ENCODE results near the gene SMC3.

The SMC3 gene

DNA sequence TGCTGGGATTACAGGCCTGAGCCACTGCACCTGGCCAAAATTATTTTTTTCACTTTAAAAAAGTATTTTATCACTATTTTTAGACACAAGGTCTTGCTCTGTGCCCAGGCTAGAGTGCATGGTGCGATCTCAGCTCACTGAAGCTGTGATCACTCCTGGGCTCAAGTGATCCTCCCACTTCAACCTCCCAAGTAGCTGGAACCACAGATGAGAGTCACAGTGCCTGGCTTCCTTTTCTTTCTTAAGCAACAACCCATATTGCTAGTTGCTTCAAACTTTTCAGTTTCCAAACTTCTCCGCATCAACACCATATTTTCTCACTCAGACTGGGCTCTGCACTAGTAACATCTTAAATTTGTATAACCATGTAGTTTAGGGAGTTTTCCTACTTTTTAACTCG, 9.5 kb upstream of the SMC3 start:
- ATAC-seq, result no peak
- TF ChIP-seq, protein P1, sequence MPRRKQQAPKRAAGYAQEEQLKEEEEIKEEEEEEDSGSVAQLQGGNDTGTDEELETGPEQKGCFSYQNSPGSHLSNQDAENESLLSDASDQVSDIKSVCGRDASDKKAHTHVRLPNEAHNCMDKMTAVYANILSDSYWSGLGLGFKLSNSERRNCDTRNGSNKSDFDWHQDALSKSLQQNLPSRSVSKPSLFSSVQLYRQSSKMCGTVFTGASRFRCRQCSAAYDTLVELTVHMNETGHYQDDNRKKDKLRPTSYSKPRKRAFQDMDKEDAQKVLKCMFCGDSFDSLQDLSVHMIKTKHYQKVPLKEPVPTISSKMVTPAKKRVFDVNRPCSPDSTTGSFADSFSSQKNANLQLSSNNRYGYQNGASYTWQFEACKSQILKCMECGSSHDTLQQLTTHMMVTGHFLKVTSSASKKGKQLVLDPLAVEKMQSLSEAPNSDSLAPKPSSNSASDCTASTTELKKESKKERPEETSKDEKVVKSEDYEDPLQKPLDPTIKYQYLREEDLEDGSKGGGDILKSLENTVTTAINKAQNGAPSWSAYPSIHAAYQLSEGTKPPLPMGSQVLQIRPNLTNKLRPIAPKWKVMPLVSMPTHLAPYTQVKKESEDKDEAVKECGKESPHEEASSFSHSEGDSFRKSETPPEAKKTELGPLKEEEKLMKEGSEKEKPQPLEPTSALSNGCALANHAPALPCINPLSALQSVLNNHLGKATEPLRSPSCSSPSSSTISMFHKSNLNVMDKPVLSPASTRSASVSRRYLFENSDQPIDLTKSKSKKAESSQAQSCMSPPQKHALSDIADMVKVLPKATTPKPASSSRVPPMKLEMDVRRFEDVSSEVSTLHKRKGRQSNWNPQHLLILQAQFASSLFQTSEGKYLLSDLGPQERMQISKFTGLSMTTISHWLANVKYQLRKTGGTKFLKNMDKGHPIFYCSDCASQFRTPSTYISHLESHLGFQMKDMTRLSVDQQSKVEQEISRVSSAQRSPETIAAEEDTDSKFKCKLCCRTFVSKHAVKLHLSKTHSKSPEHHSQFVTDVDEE (CRISPR knock-in tag; IDR thresholded peaks at IDR 0.05), result no peak
- TF ChIP-seq GLIS3 (CRISPR knock-in tag; IDR thresholded peaks at IDR 0.05), result no peak
- TF ChIP-seq SNAI2 (CRISPR knock-in tag; IDR thresholded peaks at IDR 0.05), result no peak
- no peak for TF ChIP-seq ISL1 (CRISPR knock-in tag; IDR thresholded peaks at IDR 0.05)
- TF ChIP-seq, protein P2, sequence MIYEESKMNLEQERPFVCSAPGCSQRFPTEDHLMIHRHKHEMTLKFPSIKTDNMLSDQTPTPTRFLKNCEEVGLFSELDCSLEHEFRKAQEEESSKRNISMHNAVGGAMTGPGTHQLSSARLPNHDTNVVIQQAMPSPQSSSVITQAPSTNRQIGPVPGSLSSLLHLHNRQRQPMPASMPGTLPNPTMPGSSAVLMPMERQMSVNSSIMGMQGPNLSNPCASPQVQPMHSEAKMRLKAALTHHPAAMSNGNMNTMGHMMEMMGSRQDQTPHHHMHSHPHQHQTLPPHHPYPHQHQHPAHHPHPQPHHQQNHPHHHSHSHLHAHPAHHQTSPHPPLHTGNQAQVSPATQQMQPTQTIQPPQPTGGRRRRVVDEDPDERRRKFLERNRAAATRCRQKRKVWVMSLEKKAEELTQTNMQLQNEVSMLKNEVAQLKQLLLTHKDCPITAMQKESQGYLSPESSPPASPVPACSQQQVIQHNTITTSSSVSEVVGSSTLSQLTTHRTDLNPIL (CRISPR knock-in tag; IDR thresholded peaks at IDR 0.05; ENCODE audit: low read depth), result no peak
- TF ChIP-seq ZFP3 (CRISPR knock-in tag; IDR thresholded peaks at IDR 0.05), result no peak
- no peak for TF ChIP-seq CSDC2 (CRISPR knock-in tag; IDR thresholded peaks at IDR 0.05)
- no peak for TF ChIP-seq ZNF8 (CRISPR knock-in tag; IDR thresholded peaks at IDR 0.05)

DNA sequence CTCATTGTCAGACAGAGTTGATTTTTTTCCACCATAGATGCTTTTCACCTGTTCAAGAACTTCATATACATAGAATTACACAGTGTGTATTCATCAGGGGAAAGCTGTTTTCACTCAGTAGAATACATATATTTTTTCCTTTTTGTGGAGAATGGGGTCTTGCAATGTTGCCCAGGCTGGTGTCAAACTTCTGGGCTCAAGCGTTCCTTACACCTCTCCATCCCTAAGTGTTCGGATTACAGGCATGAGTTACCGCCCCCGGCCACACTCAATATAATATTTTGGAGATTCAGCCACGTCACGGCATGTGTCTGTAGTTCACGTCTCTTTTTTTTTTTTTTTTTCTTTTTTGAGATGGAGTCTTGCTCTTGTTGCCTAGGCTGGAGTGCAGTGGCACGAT, 7.5 kb upstream of the SMC3 start:
- ATAC-seq, result no peak
- TF ChIP-seq CSDC2 (CRISPR knock-in tag; IDR thresholded peaks at IDR 0.05) (no peak), ZNF8 (CRISPR knock-in tag; IDR thresholded peaks at IDR 0.05) (no peak), ARNTL (CRISPR knock-in tag; IDR thresholded peaks at IDR 0.05; ENCODE audit: borderline replicate concordance, low read depth) (no peak), ZFP30 (CRISPR knock-in tag; IDR thresholded peaks at IDR 0.05) (no peak), ISL1 (CRISPR knock-in tag; IDR thresholded peaks at IDR 0.05) (no peak), ESRRG (CRISPR knock-in tag; IDR thresholded peaks at IDR 0.05) (no peak), PPARA (CRISPR knock-in tag; IDR thresholded peaks at IDR 0.05; ENCODE audit: borderline replicate concordance) (no peak), ZC3H10 (CRISPR knock-in tag; IDR thresholded peaks at IDR 0.05) (no peak)
- TF ChIP-seq, protein P1 (CRISPR knock-in tag; IDR thresholded peaks at IDR 0.05), result no peak
- TF ChIP-seq, protein P3, sequence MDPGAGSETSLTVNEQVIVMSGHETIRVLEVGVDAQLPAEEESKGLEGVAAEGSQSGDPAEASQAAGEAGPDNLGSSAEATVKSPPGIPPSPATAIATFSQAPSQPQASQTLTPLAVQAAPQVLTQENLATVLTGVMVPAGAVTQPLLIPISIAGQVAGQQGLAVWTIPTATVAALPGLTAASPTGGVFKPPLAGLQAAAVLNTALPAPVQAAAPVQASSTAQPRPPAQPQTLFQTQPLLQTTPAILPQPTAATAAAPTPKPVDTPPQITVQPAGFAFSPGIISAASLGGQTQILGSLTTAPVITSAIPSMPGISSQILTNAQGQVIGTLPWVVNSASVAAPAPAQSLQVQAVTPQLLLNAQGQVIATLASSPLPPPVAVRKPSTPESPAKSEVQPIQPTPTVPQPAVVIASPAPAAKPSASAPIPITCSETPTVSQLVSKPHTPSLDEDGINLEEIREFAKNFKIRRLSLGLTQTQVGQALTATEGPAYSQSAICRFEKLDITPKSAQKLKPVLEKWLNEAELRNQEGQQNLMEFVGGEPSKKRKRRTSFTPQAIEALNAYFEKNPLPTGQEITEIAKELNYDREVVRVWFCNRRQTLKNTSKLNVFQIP (CRISPR knock-in tag; IDR thresholded peaks at IDR 0.05; ENCODE audit: borderline replicate concordance, low read depth), result no peak
- TF ChIP-seq, protein P4, sequence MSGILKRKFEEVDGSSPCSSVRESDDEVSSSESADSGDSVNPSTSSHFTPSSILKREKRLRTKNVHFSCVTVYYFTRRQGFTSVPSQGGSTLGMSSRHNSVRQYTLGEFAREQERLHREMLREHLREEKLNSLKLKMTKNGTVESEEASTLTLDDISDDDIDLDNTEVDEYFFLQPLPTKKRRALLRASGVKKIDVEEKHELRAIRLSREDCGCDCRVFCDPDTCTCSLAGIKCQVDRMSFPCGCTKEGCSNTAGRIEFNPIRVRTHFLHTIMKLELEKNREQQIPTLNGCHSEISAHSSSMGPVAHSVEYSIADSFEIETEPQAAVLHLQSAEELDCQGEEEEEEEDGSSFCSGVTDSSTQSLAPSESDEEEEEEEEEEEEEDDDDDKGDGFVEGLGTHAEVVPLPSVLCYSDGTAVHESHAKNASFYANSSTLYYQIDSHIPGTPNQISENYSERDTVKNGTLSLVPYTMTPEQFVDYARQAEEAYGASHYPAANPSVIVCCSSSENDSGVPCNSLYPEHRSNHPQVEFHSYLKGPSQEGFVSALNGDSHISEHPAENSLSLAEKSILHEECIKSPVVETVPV (CRISPR knock-in tag; IDR thresholded peaks at IDR 0.05), result no peak
- TF ChIP-seq, protein P5, sequence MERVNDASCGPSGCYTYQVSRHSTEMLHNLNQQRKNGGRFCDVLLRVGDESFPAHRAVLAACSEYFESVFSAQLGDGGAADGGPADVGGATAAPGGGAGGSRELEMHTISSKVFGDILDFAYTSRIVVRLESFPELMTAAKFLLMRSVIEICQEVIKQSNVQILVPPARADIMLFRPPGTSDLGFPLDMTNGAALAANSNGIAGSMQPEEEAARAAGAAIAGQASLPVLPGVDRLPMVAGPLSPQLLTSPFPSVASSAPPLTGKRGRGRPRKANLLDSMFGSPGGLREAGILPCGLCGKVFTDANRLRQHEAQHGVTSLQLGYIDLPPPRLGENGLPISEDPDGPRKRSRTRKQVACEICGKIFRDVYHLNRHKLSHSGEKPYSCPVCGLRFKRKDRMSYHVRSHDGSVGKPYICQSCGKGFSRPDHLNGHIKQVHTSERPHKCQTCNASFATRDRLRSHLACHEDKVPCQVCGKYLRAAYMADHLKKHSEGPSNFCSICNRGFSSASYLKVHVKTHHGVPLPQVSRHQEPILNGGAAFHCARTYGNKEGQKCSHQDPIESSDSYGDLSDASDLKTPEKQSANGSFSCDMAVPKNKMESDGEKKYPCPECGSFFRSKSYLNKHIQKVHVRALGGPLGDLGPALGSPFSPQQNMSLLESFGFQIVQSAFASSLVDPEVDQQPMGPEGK (CRISPR knock-in tag; IDR thresholded peaks at IDR 0.05; ENCODE audit: borderline replicate concordance), result no peak

DNA sequence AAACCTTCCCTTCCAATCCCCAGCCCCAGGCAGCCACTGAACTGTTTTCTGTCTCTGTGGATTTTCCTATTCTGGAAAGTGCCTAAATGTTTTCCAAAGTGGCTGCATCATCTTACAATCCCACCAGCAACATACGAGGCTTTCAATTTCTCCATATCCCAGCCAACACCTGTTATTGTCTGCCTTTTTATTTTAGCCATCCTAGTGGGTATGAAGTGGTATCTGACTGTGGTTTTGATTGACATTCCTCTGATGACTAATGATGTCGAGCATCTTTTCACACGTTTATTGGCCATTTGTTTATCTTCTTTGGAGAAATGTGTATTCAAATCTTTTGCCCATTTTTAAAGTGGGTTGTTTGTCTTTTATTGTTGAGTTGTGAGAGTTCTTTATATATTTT, 6.2 kb upstream of the SMC3 start:
- ATAC-seq, result no peak
- TF ChIP-seq, protein P2 (CRISPR knock-in tag; IDR thresholded peaks at IDR 0.05; ENCODE audit: low read depth), result no peak
- TF ChIP-seq OSR1 (CRISPR knock-in tag; IDR thresholded peaks at IDR 0.05) (no peak), ZNF565 (CRISPR knock-in tag; conservative IDR thresholded peaks at IDR 0.05; ENCODE audit: low read depth) (no peak), ZFP3 (CRISPR knock-in tag; IDR thresholded peaks at IDR 0.05) (no peak), ESRRG (CRISPR knock-in tag; IDR thresholded peaks at IDR 0.05) (no peak), PPARA (CRISPR knock-in tag; IDR thresholded peaks at IDR 0.05; ENCODE audit: borderline replicate concordance) (no peak)
- TF ChIP-seq, protein P5 (CRISPR knock-in tag; IDR thresholded peaks at IDR 0.05; ENCODE audit: borderline replicate concordance), result no peak
